ENCODE data around the gene TEKT5. TPM values are rescaled to one million over a fixed set of nuclear protein-coding genes. Genes with fewer than 3 reads are reported as not detected.

TEKT5 gene
- total RNA-seq, 1 experiment from 2014 or later = not detected

GRCh38 chr16:10683170-10683569 lies 11.6 kb downstream of the TEKT5 start:
- Mint-ChIP-seq H3K27me3 (ENCODE audit: insufficient read depth, unreplicated experiment) (no peaks in the 10 kb centered on the region), H3K27ac (ENCODE audit: unreplicated experiment) (no peak overlapping the region), H3K36me3 (ENCODE audit: insufficient read depth, unreplicated experiment) (no peaks in the 10 kb centered on the region), H3K4me3 (ENCODE audit: unreplicated experiment) (no peak overlapping the region), H3K4me1 (ENCODE audit: low read depth, unreplicated experiment) (peaks cover 24% of the 10 kb centered on the region), H3K9me3 (ENCODE audit: unreplicated experiment) (no peaks in the 10 kb centered on the region)
- no peaks in the 10 kb centered on the region for H3K36me3 ChIP-seq (ENCODE audit: control insufficient read depth, insufficient read depth, low read length)
- H3K4me3 ChIP-seq (ENCODE audit: low read depth, low read length) = no peak overlapping the region
- intact Hi-C loops (cut with micrococcal nuclease; ENCODE audit: unreplicated experiment) = no loop called here
- no peak for TF ChIP-seq CTCF (IDR thresholded peaks at IDR 0.05; ENCODE audit: insufficient read depth in 1 of 2, low read depth in 1 of 2, low read length in 1 of 2, severe bottlenecking in 1 of 2, unreplicated experiment in 1 of 2)
- H3K4me1 ChIP-seq = 0 out of 2 replicates have a peak, but pooled peaks cover 1% of the 10 kb centered on the region
- H3K27me3 ChIP-seq (replicated peaks; ENCODE audit: control insufficient read depth, insufficient read depth, low read length) = no peaks in the 10 kb centered on the region
- ChIA-PET POLR2A (no interaction called here), CTCF (no interaction called here)
- no peak for DNase-seq
- no peaks in the 10 kb centered on the region for H3K9me3 ChIP-seq
- no TSS peak for BruUV-seq (replicated peaks)

DNA sequence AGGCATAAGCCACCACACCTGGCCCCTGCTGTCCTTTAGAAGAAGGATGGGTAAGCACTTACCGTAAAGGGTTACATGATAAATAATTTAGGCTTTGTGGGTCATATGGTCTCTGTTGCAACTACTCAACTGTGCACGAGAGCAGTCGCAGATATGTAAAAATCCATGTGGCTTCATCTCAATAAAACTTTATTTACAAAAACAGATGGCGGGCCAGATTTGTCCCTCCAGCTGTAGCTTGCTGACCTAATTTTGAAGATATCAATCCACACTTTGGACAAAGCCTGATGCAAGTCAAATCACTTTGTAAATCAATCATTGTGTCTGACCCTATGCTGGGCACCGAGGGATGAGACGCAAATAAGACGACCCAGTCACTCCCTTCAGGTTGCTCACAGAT lies 12.1 kb downstream of the TEKT5 start:
- no peaks in the 10 kb centered on the region for H3K4me1 ChIP-seq
- H3K9me3 ChIP-seq = no peaks in the 10 kb centered on the region
- no peaks in the 10 kb centered on the region for H3K9me3 Mint-ChIP-seq (ENCODE audit: unreplicated experiment)
- no peak overlapping the region for H3K4me3 ChIP-seq (ENCODE audit: low read depth, low read length)
- no peaks in the 10 kb centered on the region for H3K36me3 ChIP-seq (ENCODE audit: control insufficient read depth, insufficient read depth, low read length)
- no peaks in the 10 kb centered on the region for H3K27me3 Mint-ChIP-seq (ENCODE audit: insufficient read depth, unreplicated experiment)
- H3K4me1 Mint-ChIP-seq (ENCODE audit: low read depth, unreplicated experiment) = peaks cover 24% of the 10 kb centered on the region
- no peak for DNase-seq
- POLR2A ChIA-PET = no interaction called here
- no peaks in the 10 kb centered on the region for H3K27me3 ChIP-seq (replicated peaks; ENCODE audit: control insufficient read depth, insufficient read depth, low read length)
- CTCF ChIA-PET = interaction anchor here (0.6 kb wide), 1 partner anchor 45 kb away, joined by 3 read pairs; no protein-coding TSS in a partner anchor
- no peak overlapping the region for H3K4me3 Mint-ChIP-seq (ENCODE audit: unreplicated experiment)
- no peaks in the 10 kb centered on the region for H3K36me3 Mint-ChIP-seq (ENCODE audit: insufficient read depth, unreplicated experiment)
- intact Hi-C loops (cut with micrococcal nuclease; ENCODE audit: unreplicated experiment) = no loop called here
- H3K27ac Mint-ChIP-seq (ENCODE audit: unreplicated experiment) = no peak overlapping the region
- no TSS peak for BruUV-seq (replicated peaks)
- TF ChIP-seq CTCF (IDR thresholded peaks at IDR 0.05; ENCODE audit: insufficient read depth in 1 of 2, low read depth in 1 of 2, low read length in 1 of 2, severe bottlenecking in 1 of 2, unreplicated experiment in 1 of 2) = no peak

DNA sequence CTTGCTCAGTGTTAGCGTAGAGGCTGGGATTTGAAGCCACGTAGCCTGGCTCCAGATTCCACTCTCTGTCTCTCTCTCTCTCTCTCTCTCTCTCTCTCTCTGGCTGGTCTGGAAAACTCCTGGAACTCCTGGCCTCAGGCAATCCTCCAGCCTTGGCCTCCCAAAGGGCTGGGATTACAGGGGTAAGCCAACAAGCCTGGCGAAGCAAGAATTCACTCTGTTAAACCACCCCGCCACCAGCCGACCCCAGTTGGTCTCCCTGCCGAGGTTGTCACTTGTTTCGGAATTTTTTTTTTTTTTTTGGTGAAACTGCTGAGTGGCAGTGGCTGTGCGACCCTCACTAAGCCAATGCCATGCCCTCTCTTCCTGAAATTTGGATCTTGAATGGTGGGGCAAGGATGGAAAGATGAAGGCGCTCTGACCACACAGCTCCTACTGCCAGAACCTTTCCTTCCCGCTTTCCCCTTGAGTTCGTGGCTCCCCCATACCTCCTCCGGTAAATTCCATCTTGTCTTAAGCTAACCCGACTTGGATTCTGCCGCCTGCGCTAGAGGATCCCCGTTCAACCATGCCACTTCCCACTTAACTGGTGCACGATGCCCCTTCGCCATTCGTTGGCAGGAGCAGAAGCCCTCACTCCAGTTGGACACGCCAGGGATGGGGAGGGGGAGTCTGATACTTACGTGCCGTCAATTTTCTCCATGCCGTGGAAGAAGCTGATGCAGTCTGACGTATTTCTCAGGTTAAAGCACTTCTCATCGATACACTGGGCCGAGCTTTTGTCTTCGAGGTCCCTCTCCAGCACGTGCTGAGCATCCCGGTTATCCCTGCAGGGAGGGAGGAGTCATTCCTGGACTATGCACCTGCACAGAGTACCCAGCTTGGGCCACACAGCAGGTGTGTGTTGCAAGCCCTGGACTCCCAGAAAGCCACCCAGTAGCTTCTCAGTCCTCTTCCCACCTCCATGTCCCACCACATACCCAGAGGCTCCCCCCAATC lies 13.1 kb downstream of the TEKT5 start:
- Mint-ChIP-seq H3K27ac (ENCODE audit: unreplicated experiment) (no peak overlapping the region), H3K36me3 (ENCODE audit: insufficient read depth, unreplicated experiment) (no peaks in the 10 kb centered on the region), H3K4me3 (ENCODE audit: unreplicated experiment) (no peak overlapping the region), H3K9me3 (ENCODE audit: unreplicated experiment) (no peaks in the 10 kb centered on the region), H3K4me1 (ENCODE audit: low read depth, unreplicated experiment) (peaks cover 21% of the 10 kb centered on the region), H3K27me3 (ENCODE audit: insufficient read depth, unreplicated experiment) (no peaks in the 10 kb centered on the region)
- Histone ChIP-seq H3K4me3 (ENCODE audit: low read depth, low read length) (no peak overlapping the region), H3K9me3 (no peaks in the 10 kb centered on the region), H3K36me3 (ENCODE audit: control insufficient read depth, insufficient read depth, low read length) (no peaks in the 10 kb centered on the region), H3K27me3 (replicated peaks; ENCODE audit: control insufficient read depth, insufficient read depth, low read length) (no peaks in the 10 kb centered on the region), H3K4me1 (no peaks in the 10 kb centered on the region)
- intact Hi-C loops (cut with micrococcal nuclease; ENCODE audit: unreplicated experiment) = no loop called here
- no TSS peak for BruUV-seq (replicated peaks)
- POLR2A ChIA-PET = interaction anchor here (0.6 kb wide), 1 partner anchor 49 kb away, joined by 5 read pairs; no protein-coding TSS in a partner anchor
- no peak for TF ChIP-seq CTCF (IDR thresholded peaks at IDR 0.05; ENCODE audit: insufficient read depth in 1 of 2, low read depth in 1 of 2, low read length in 1 of 2, severe bottlenecking in 1 of 2, unreplicated experiment in 1 of 2)
- DNase-seq = no peak
- CTCF ChIA-PET = interaction anchor here (0.6 kb wide), 1 partner anchor 1530 kb away, joined by 4 read pairs; no protein-coding TSS in a partner anchor

Measured in Caco-2 (cell line).